Tibial nerve (tissue), 4 donors: ENCODE results near the gene KIF21A. TPM values are rescaled to one million over a fixed set of nuclear protein-coding genes. Genes with fewer than 3 reads are reported as not detected.
"Not testable (repeated sequence)": the region's sequence is repeated elsewhere in the genome, so short reads cannot be mapped to it uniquely, and the experiment has no call there.

Experiments
- DNase-seq, 2 donors: peaks; one replicate each; pipeline ENCODE4 v3.0.0-alpha.2; 2019; ENCODE audit warnings: low spot score in 2 of 2
- H3K27ac ChIP-seq, 4 donors: fragments of 200-600 bp; sonication (generic) in 3 of 4; one replicate each; pipeline ENCODE4 v1.5.1; 2017 to 2019; ENCODE audit warnings: mild to moderate bottlenecking in 1 of 4
- H3K27me3 ChIP-seq, 2 donors: fragments of 200-600 bp; sonication (generic) in 1 of 2; one replicate each; pipeline versions ENCODE4 v1.5.1 to v1.6.0; 2017 to 2019
- H3K36me3 ChIP-seq, 3 donors: fragments of 200-600 bp; sonication (generic); one replicate each; pipeline ENCODE4 v1.5.1; 2018 to 2019
- H3K4me1 ChIP-seq, 4 donors: fragments of 200-600 bp; sonication (generic) in 3 of 4; one replicate each; pipeline ENCODE4 v1.5.1; 2017 to 2019
- H3K4me3 ChIP-seq, 4 donors: fragments of 200-600 bp; sonication (generic) in 3 of 4; one replicate each; pipeline ENCODE4 v1.5.1; 2017 to 2019; ENCODE audit warnings: mild to moderate bottlenecking in 1 of 4, moderate library complexity in 1 of 4
- H3K9me3 ChIP-seq, 4 donors: fragments of 200-600 bp; sonication (generic) in 3 of 4; one replicate each; pipeline ENCODE4 v1.5.1; 2017 to 2019
- EP300 ChIP-seq, 2 donors: sonication (generic); formaldehyde crosslinking; IDR thresholded peaks; one replicate each; pipeline ENCODE4 v1.6.1; 2017; ENCODE audit warnings: antibody characterized with exemption in 2 of 2, mild to moderate bottlenecking in 1 of 2
- POLR2A ChIP-seq, 2 donors: fragments of 450-650 bp; IDR thresholded peaks; one replicate each; pipeline ENCODE4 v1.6.1; 2017; ENCODE audit warnings: antibody characterized with exemption in 2 of 2, mild to moderate bottlenecking in 2 of 2, moderate library complexity in 2 of 2
- WGBS, 2 donors: methylation state at CpG; one replicate each; pipeline ENCODE4 v1.1.5; 2018; 5-methylcytosine and 5-hydroxymethylcytosine counted together
- total RNA-seq, 4 donors: library from RNA; depleted of rRNA; stranded (reverse); fragments of >200 nt; gene quantifications; one replicate each; pipeline ENCODE4 v1.1.0, GENCODE V29; 2016
- TF ChIP-seq, protein P1 (sequence below), 5 experiments: fragments of 200-600 bp in 3 of 5; fragments of 450-650 bp in 2 of 5; sonication (generic) in 3 of 5; IDR thresholded peaks; one replicate each; pipeline ENCODE4 v1.5.1; 2016 to 2019; ENCODE audit warnings: antibody characterized with exemption in 5 of 5, mild to moderate bottlenecking in 3 of 5, moderate library complexity in 2 of 5

Gene KIF21A
- total RNA-seq, 4 donors from 2014 or later = 13.5 to 56.6 (median 30.2) TPM

DNA sequence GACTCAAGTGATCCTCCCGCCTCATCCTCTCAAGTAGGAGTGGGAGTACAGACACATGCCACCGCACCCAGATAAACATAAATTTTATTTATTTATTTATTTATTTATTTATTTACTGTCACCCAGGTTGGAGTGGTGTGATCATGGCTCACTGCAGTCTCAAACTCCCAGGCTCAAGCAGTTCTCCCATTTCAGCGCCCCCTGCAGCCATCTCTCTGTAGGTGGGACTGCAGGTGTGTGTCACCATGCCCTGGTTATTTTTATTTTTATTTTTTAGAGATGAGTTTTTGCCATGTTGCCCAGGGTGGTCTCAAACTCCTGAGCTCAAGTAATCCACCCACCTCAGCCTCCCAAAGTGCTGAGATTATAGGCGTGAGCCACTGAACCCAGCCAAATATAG is 33.2 kb upstream of the KIF21A start:
- DNase-seq = no peak
- Histone ChIP-seq H3K27me3 (no peaks in the 10 kb centered on the region), H3K4me3 (no peak overlapping the region), H3K27ac (no peak overlapping the region), H3K9me3 (peaks cover 0 to 13% (median 0%) of the 10 kb centered on the region in 4 donors), H3K4me1 (no peaks in the 10 kb centered on the region), H3K36me3 (no peaks in the 10 kb centered on the region)
- no peak for TF ChIP-seq POLR2A (IDR thresholded peaks at IDR 0.05)
- TF ChIP-seq, protein P1, sequence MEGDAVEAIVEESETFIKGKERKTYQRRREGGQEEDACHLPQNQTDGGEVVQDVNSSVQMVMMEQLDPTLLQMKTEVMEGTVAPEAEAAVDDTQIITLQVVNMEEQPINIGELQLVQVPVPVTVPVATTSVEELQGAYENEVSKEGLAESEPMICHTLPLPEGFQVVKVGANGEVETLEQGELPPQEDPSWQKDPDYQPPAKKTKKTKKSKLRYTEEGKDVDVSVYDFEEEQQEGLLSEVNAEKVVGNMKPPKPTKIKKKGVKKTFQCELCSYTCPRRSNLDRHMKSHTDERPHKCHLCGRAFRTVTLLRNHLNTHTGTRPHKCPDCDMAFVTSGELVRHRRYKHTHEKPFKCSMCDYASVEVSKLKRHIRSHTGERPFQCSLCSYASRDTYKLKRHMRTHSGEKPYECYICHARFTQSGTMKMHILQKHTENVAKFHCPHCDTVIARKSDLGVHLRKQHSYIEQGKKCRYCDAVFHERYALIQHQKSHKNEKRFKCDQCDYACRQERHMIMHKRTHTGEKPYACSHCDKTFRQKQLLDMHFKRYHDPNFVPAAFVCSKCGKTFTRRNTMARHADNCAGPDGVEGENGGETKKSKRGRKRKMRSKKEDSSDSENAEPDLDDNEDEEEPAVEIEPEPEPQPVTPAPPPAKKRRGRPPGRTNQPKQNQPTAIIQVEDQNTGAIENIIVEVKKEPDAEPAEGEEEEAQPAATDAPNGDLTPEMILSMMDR (IDR thresholded peaks at IDR 0.05) = no peak
- no peak for TF ChIP-seq EP300 (IDR thresholded peaks at IDR 0.05)
- WGBS, 2 donors = 90 to 97% methylated on average over 4 of the region's 4 CpGs

DNA sequence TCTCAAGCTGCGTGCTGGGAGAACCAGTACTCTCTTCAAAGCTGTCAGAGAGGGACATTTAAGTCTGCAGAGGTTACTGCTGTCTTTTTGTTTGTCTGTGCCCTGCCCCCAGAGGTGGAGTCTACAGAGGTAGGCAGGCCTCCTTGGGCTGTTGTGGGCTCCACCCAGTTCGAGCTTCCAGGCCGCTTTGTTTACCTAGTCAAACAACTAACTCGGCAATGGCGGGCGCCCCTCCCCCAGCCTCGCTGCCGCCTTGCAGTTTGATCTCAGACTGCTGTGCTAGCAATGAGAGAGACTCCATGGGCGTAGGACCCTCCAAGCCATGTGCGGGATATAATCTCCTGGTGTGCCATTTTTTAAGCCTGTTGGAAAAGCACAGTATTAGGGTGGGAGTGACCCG is 32.2 kb upstream of the KIF21A start:
- WGBS, 2 donors = 92% methylated on average over 11 of the region's 11 CpGs
- H3K27me3 ChIP-seq, H3K36me3 ChIP-seq, H3K4me3 ChIP-seq, H3K4me1 ChIP-seq, H3K27ac ChIP-seq, DNase-seq: not testable (repeated sequence)
- peaks cover 0 to 13% (median 0%) of the 10 kb centered on the region in 4 donors for H3K9me3 ChIP-seq

DNA sequence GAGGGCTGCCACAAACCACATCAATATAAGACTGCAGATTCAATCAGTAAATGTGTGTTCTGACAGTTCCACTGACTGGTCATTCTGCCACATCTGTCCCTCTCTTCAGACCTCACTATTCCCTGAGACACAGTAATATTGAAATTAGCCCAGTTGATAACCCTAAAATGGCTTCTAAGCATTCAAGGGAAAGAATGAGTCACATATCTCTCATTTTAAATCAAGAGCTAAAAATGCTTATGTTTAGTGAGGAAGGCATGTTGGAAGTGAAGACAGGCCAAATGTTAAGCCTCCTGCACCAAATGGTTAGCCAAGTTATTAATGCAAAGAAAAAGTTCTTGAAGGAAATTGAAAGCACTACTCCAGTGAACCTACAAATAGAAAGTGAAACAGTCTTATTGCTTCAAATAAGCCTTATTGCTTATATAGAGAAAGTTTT is 24.5 kb upstream of the KIF21A start:
- Histone ChIP-seq H3K27me3 (no peaks in the 10 kb centered on the region), H3K4me3 (no peak overlapping the region), H3K4me1 (peaks cover 0 to 4% (median 0%) of the 10 kb centered on the region in 4 donors), H3K9me3 (no peaks in the 10 kb centered on the region), H3K36me3 (no peaks in the 10 kb centered on the region), H3K27ac (no peak overlapping the region)
- TF ChIP-seq EP300 (IDR thresholded peaks at IDR 0.05) = no peak
- no peak for TF ChIP-seq POLR2A (IDR thresholded peaks at IDR 0.05)
- TF ChIP-seq, protein P1 (IDR thresholded peaks at IDR 0.05) = no peak
- DNase-seq = no peak

DNA sequence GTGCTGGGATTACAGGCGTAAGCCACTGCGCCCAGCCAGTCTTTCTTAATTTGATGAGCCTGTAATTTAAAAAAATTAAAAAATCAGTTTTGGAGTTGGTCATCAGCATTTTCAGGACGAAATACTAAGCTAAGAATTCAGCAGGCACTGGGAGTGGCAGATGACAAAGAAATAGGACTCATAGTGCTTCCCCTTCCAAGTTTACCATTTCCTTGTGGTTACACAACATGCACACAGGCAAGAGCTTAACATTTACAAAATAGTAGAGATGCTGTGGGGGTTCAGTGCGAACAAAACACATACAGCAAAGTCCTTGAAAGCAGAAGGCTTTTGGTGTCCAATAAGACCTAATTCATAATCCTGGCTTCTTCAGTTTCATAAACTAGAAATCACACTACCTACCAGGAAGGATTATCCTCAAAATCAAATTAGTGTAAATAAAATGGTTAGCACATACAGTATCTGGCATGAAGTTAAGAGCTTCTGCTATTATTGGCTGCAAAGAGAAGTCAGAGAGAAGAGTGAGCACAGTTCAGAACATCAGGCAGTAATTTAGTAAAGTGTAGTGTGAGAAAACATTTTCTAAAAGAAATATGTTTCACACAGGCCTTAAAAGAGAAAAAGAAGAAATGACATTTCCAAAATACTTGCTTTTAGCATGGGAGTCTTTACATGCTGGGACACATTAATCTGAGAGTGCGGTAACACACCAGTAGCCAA is 22.2 kb upstream of the KIF21A start:
- Histone ChIP-seq H3K36me3 (no peaks in the 10 kb centered on the region), H3K4me3 (no peak overlapping the region), H3K27ac (peak overlapping the region in 1 of 4 donors; percentile 34), H3K27me3 (no peaks in the 10 kb centered on the region), H3K9me3 (no peaks in the 10 kb centered on the region), H3K4me1 (peaks cover 0 to 4% (median 0%) of the 10 kb centered on the region in 4 donors)
- WGBS, 2 donors = 67 to 78% methylated on average over 5 of the region's 5 CpGs
- no peak for DNase-seq
- TF ChIP-seq EP300 (IDR thresholded peaks at IDR 0.05) = no peak
- TF ChIP-seq, protein P1 (IDR thresholded peaks at IDR 0.05) = no peak
- no peak for TF ChIP-seq POLR2A (IDR thresholded peaks at IDR 0.05)

DNA sequence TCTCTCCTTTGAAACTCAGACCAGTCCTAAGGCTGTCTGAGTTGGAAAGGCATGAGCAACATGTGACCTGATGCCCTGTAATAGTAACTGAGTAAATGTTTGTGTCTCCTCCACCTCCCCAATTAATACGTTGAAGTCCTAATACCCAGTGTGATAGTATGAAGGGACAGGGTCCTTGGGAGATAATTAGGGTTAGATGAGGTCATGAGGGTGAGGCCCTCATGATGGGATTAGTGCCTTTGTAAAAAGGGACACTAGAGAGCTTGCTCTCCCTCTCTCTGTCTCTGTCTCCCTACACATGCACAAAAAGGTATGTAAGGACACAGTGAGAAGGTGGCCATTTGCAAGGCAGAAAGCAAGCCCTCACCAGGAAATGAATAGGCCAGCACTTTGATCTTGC is 18.1 kb upstream of the KIF21A start:
- no peak for DNase-seq
- H3K27ac ChIP-seq = no peak overlapping the region
- TF ChIP-seq POLR2A (IDR thresholded peaks at IDR 0.05) = no peak
- TF ChIP-seq, protein P1 (IDR thresholded peaks at IDR 0.05) = no peak
- H3K36me3 ChIP-seq = no peaks in the 10 kb centered on the region
- H3K4me1 ChIP-seq = peaks cover 0 to 4% (median 0%) of the 10 kb centered on the region in 4 donors
- H3K4me3 ChIP-seq = no peak overlapping the region
- 76 to 89% methylated on average over 1 of the region's 1 CpG for WGBS, 2 donors
- H3K27me3 ChIP-seq = no peaks in the 10 kb centered on the region
- H3K9me3 ChIP-seq = no peaks in the 10 kb centered on the region
